Epithelial cell of esophagus (primary cell): Measurements from ENCODE around the gene CLSTN1.

ENCODE experiments used
- DNase-seq: peaks from one replicate; pipeline ENCODE4 v3.0.0; 2010; ENCODE audit warnings: low read depth
- H3K4me3 ChIP-seq: 2 replicates; pipeline ENCODE4 v1.5.1; 2011; ENCODE audit warnings: mild to moderate bottlenecking, low read length, control low read depth
- TF ChIP-seq, protein P1 (sequence below): IDR thresholded peaks from 2 replicates; pipeline ENCODE4 v1.5.1; 2011; ENCODE audit warnings: low read depth, mild to moderate bottlenecking, low read length, control low read depth, inconsistent platforms; ENCODE audit not compliant: insufficient read depth; ENCODE audit errors: missing control alignments

CLSTN1 gene

GRCh38 chr1:9720785-9721605, 102.8 kb downstream of the CLSTN1 start:
- H3K4me3 ChIP-seq: no peak overlapping the region
- no peak for DNase-seq
- TF ChIP-seq, protein P1, sequence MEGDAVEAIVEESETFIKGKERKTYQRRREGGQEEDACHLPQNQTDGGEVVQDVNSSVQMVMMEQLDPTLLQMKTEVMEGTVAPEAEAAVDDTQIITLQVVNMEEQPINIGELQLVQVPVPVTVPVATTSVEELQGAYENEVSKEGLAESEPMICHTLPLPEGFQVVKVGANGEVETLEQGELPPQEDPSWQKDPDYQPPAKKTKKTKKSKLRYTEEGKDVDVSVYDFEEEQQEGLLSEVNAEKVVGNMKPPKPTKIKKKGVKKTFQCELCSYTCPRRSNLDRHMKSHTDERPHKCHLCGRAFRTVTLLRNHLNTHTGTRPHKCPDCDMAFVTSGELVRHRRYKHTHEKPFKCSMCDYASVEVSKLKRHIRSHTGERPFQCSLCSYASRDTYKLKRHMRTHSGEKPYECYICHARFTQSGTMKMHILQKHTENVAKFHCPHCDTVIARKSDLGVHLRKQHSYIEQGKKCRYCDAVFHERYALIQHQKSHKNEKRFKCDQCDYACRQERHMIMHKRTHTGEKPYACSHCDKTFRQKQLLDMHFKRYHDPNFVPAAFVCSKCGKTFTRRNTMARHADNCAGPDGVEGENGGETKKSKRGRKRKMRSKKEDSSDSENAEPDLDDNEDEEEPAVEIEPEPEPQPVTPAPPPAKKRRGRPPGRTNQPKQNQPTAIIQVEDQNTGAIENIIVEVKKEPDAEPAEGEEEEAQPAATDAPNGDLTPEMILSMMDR: no peak

- no peak for DNase-seq
- no peak overlapping the region for H3K4me3 ChIP-seq
- TF ChIP-seq, protein P1: no peak
Measured at GRCh38 chr1:9719978-9720722, 103.6 kb downstream of the CLSTN1 start.

- no peak for DNase-seq
- H3K4me3 ChIP-seq: no peak overlapping the region
- TF ChIP-seq, protein P1: no peak
Measured at GRCh38 chr1:9718006-9718680, 105.6 kb downstream of the CLSTN1 start.

DNA sequence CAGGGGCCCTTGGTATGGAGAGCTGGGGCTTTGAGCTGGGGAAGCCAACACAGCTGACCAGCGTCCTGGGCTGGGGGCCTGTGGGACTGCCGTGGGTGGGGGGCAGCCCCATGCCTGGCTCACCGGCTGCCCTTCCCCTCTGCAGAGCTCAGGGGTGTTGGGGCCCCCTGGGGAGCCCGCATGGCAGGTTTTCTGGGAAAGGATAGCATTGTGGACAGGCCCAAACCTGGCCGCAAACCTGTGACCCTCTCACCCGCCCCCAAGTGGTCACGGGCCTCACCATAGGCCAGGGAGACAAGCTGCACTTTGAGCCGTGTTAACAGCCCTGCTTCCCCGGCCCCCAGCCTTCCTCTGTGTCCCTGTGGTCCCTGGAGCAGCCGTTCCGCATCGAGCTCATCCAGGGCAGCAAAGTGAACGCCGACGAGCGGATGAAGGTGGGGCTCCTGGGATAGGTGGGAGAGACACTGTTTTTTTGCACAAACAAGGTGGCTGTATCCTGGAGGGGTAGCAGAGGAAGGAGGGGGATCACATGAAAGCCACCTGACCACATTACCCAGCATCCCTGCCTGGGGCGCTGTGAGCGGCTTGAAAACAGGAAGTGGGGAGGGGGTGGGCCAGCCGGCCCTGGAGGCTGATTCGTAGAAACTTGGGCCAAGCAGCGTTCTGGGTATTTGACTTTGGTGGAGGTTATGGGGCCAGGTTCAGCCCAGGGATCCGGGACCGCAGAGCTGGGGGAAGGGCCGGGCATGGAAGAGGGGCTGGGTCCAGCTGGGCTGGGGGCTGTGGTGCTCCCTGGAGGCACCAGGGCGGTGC, 106.4 kb downstream of the CLSTN1 start:
- DNase-seq: no peak
- TF ChIP-seq, protein P1: no peak
- no peak overlapping the region for H3K4me3 ChIP-seq

DNA sequence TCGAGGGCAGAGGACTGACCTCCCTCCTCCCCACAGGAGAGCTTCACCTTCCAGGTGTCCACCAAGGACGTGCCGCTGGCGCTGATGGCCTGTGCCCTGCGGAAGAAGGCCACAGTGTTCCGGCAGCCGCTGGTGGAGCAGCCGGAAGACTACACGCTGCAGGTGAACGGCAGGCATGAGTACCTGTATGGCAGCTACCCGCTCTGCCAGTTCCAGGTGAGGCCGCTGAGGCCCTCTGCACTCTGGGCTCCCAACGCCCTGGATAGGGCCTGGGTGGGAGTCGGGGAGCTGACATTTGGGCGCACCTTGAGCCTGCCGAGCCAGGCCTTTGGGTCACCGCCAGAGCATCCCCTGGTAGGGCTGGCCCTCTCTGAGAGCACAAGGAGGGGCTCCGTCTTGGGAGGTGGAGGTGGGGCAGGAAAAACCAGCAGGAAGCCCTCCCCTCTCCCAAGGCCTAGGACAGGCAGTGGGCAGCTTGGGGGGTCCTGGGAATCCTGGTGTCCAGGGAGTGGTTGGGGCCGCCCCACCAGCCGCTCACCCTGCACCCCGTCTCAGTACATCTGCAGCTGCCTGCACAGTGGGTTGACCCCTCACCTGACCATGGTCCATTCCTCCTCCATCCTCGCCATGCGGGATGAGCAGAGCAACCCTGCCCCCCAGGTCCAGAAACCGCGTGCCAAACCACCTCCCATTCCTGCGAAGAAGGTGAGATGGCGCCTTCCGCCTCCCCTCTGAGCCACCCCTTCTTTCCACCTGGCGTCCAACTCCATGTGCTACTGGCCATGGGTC, 107.2 kb downstream of the CLSTN1 start:
- DNase-seq: no peak
- TF ChIP-seq, protein P1: no peak
- no peak overlapping the region for H3K4me3 ChIP-seq
